GM12878 (cell line): ENCODE measurements around the gene MAGI2.

Experiments used
- NFIC ChIP-seq: IDR thresholded peaks from 2 replicates; pipeline ENCODE4 v1.6.1; 2012; ENCODE audit warnings: low read depth, mild to moderate bottlenecking, inconsistent platforms, low read length, moderate library complexity
- POLR2A ChIP-seq: IDR thresholded peaks from 2 replicates; pipeline ENCODE4 v1.6.1; 2011; ENCODE audit warnings: low read depth, mild to moderate bottlenecking, low read length
- SREBF2 ChIP-seq: IDR thresholded peaks from 2 replicates; pipeline ENCODE4 v1.6.1; 2012; ENCODE audit warnings: mild to moderate bottlenecking, low read length
- TCF12 ChIP-seq: IDR thresholded peaks from 2 replicates; pipeline ENCODE4 v1.6.1; 2011; ENCODE audit warnings: low read depth, mild to moderate bottlenecking, low read length

DNA sequence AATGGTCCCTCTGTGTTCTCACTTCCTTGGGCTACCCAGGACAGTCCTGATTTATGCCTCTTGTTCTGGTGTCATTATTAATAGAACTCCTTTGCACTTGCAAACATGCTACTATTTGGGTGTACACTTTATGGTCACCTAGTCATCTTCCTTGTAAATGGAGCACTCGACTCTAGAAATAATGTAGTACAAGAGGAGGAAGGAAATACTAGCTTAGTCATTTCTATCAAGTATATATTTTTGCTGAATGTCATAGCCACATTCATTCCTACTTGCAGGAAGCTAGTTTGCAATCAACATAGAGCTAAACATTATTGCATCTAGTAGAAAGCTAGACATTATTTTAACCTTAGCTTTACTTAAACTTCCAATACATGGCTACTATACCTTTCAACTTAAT, 335.3 kb downstream of the MAGI2 start:
- TF ChIP-seq TCF12 (no peak), NFIC (no peak), SREBF2 (no peak), POLR2A (no peak)
